Endodermal cell (in vitro differentiated cells): Measurements from ENCODE around the gene MYO1B. TPM values are rescaled to one million over a fixed set of nuclear protein-coding genes. Genes with fewer than 3 reads are reported as not detected.

Experiments used
- DNase-seq: peaks from one replicate; pipeline ENCODE4 v3.0.0-alpha.2; 2017
- H3K27ac ChIP-seq: 2 replicates; pipeline ENCODE4 v1.5.1; 2013; ENCODE audit warnings: mild to moderate bottlenecking, low read depth, low read length, moderate library complexity
- H3K27me3 ChIP-seq: 2 replicates; pipeline ENCODE4 v1.6.1; 2013; ENCODE audit warnings: mild to moderate bottlenecking, low read length, moderate library complexity; ENCODE audit not compliant: insufficient read depth, control insufficient read depth, poor library complexity, severe bottlenecking
- H3K36me3 ChIP-seq: 2 replicates; pipeline ENCODE4 v1.7.0; 2013; ENCODE audit warnings: mild to moderate bottlenecking, low read length, moderate library complexity; ENCODE audit not compliant: control insufficient read depth, insufficient read depth
- H3K4me1 ChIP-seq: one replicate; pipeline ENCODE4 v1.7.0; 2013; ENCODE audit warnings: low read length; ENCODE audit not compliant: control insufficient read depth, insufficient read depth
- H3K4me3 ChIP-seq: 2 replicates; pipeline ENCODE4 v1.5.1; 2013; ENCODE audit warnings: mild to moderate bottlenecking, low read length, moderate library complexity
- H3K9ac ChIP-seq: 2 replicates; pipeline ENCODE4 v1.6.1; 2013; ENCODE audit warnings: mild to moderate bottlenecking, low read length, moderate library complexity; ENCODE audit not compliant: poor library complexity, severe bottlenecking; ENCODE audit errors: extremely low read depth
- H3K9me3 ChIP-seq: 2 replicates; pipeline ENCODE4 v1.6.1; 2013; ENCODE audit warnings: mild to moderate bottlenecking, low read length, moderate library complexity; ENCODE audit not compliant: control insufficient read depth
- H3K27ac Mint-ChIP-seq: 2 replicates; pipeline ENCODE4 v1.8.0; 2020; ENCODE audit warnings: mixed read lengths
- H3K27me3 Mint-ChIP-seq: 2 replicates; pipeline ENCODE4 v1.8.0; 2021; ENCODE audit warnings: mild to moderate bottlenecking, mixed read lengths; ENCODE audit not compliant: insufficient read depth
- H3K36me3 Mint-ChIP-seq: 2 replicates; pipeline ENCODE4 v1.8.0; 2020; ENCODE audit warnings: low read depth, mixed read lengths
- H3K4me1 Mint-ChIP-seq: 2 replicates; pipeline ENCODE4 v1.8.0; 2020; ENCODE audit warnings: mixed read lengths
- H3K4me3 Mint-ChIP-seq: 2 replicates; pipeline ENCODE4 v1.8.0; 2020; ENCODE audit warnings: mild to moderate bottlenecking, moderate library complexity, mixed read lengths
- H3K9me3 Mint-ChIP-seq: 2 replicates; pipeline ENCODE4 v1.8.0; 2020; ENCODE audit warnings: mild to moderate bottlenecking, mixed read lengths
- CTCF ChIP-seq: fragments of 200-600 bp; sonication (generic); conservative IDR thresholded peaks from 2 replicates; pipeline ENCODE4 v1.5.0; 2021; ENCODE audit warnings: antibody characterized with exemption, mild to moderate bottlenecking
- WGBS, 2 experiments: methylation state at CpG; one replicate each; pipeline versions ENCODE4 v1.1.5 to v1.1.7; 2013; ENCODE audit warnings: missing lambda C conversion rate in 2 of 2, mixed read lengths in 1 of 2; ENCODE audit not compliant: insufficient coverage in 1 of 2, insufficient read length in 1 of 2; 5-methylcytosine and 5-hydroxymethylcytosine counted together
- total RNA-seq, 2 donors: library from RNA; stranded (reverse); fragmentation: NEBNext Ultra II Directional in 1 of 2; extraction: Animal tissue kit (Norgen Biotek cat#: 25700) in 1 of 2; gene quantifications; 2 replicates in 1 of 2; 3 replicates in 1 of 2; pipeline ENCODE4 v1.2.1, GENCODE V29; 2021

MYO1B gene
- total RNA-seq, 2 donors from 2014 or later = 145 to 154 TPM

GRCh38 chr2:191318729-191319078 lies 73.5 kb downstream of the MYO1B start:
- H3K4me1 ChIP-seq = peaks cover 29% of the 10 kb centered on the region
- H3K36me3 Mint-ChIP-seq = peaks cover 7% of the 10 kb centered on the region
- DNase-seq = peak; percentile 79
- H3K4me3 ChIP-seq = no peak overlapping the region
- H3K27me3 ChIP-seq = no peaks in the 10 kb centered on the region
- H3K9me3 Mint-ChIP-seq = peaks cover 5% of the 10 kb centered on the region
- H3K4me3 Mint-ChIP-seq = no peak overlapping the region
- no peak overlapping the region for H3K9ac ChIP-seq
- H3K36me3 ChIP-seq = peaks cover 8% of the 10 kb centered on the region
- peaks cover 60% of the 10 kb centered on the region for H3K4me1 Mint-ChIP-seq
- peak overlapping the region; percentile 40 for H3K27ac Mint-ChIP-seq
- no peak for TF ChIP-seq CTCF
- peaks cover 5% of the 10 kb centered on the region for H3K9me3 ChIP-seq
- no peak overlapping the region for H3K27ac ChIP-seq
- H3K27me3 Mint-ChIP-seq = no peaks in the 10 kb centered on the region

- H3K9ac ChIP-seq = no peak overlapping the region
- H3K9me3 Mint-ChIP-seq = peaks cover 5% of the 10 kb centered on the region
- H3K27ac Mint-ChIP-seq = peak overlapping the region; percentile 40
- TF ChIP-seq CTCF = no peak
- H3K4me1 ChIP-seq = peaks cover 29% of the 10 kb centered on the region
- no peaks in the 10 kb centered on the region for H3K27me3 ChIP-seq
- no peak overlapping the region for H3K27ac ChIP-seq
- WGBS, 2 experiments = 90 to 100% methylated on average over 1 to 2 of the region's 2 CpGs
- peaks cover 10% of the 10 kb centered on the region for H3K9me3 ChIP-seq
- peaks cover 13% of the 10 kb centered on the region for H3K36me3 ChIP-seq
- no peaks in the 10 kb centered on the region for H3K27me3 Mint-ChIP-seq
- no peak overlapping the region for H3K4me3 Mint-ChIP-seq
- DNase-seq = no peak
- H3K4me3 ChIP-seq = no peak overlapping the region
- H3K36me3 Mint-ChIP-seq = peaks cover 7% of the 10 kb centered on the region
- peaks cover 60% of the 10 kb centered on the region for H3K4me1 Mint-ChIP-seq
Measured at GRCh38 chr2:191319186-191319585, 74.0 kb downstream of the MYO1B start.

- Mint-ChIP-seq H3K4me1 (peaks cover 60% of the 10 kb centered on the region), H3K27me3 (no peaks in the 10 kb centered on the region)
- no peak overlapping the region for H3K27ac ChIP-seq
Measured at GRCh38 chr2:191320881-191321280, 75.7 kb downstream of the MYO1B start.

More at GRCh38 chr2:191320881-191321280, 75.7 kb downstream of the MYO1B start:
- Histone ChIP-seq H3K9me3 (peaks cover 21% of the 10 kb centered on the region), H3K9ac (no peak overlapping the region), H3K4me3 (no peak overlapping the region), H3K4me1 (peaks cover 29% of the 10 kb centered on the region), H3K36me3 (peaks cover 30% of the 10 kb centered on the region), H3K27me3 (no peaks in the 10 kb centered on the region)
- Mint-ChIP-seq H3K4me3 (no peak overlapping the region), H3K27ac (no peak overlapping the region), H3K36me3 (peaks cover 11% of the 10 kb centered on the region), H3K9me3 (peaks cover 7% of the 10 kb centered on the region)
- DNase-seq = no peak
- 92 to 100% methylated on average over 1 of the region's 1 CpG for WGBS, 2 experiments
- TF ChIP-seq CTCF = no peak
